KBM-7 (cell line): ENCODE data around the gene LOXL4.

Experiments used
- DNase-seq: peaks from one replicate; pipeline ENCODE4 v3.0.0-alpha.2; 2015
- in situ Hi-C: fragments of 300-500 bp; cut with MboI; formaldehyde crosslinking; loops from 2 replicates; pipeline ENCODE4 v1.14.3; 2020; ENCODE audit warnings: low sequenced_read_pairs, low pct_unique_long_range_greater_than_20kb, mixed read lengths

LOXL4 gene

GRCh38 chr10:98267894-98268693 is at the start of gene LOXL4:
TSS of gene LOXL4 (minus strand) at chr10:98268194. CDS start at chr10:98263019, 5,175 bp downstream.
- in situ Hi-C loops, result no loop called here
- DNase-seq, result peak; percentile 50

- DNase-seq, result no peak
- in situ Hi-C loops, result no loop called here
Observed at GRCh38 chr10:98316661-98317060, 48.7 kb upstream of the LOXL4 start.

- in situ Hi-C loops, result no loop called here
- DNase-seq, result no peak
Observed at GRCh38 chr10:98316170-98316569, 48.2 kb upstream of the LOXL4 start.

- in situ Hi-C loops, result no loop called here
- DNase-seq, result no peak
Observed at GRCh38 chr10:98314532-98315284, 46.7 kb upstream of the LOXL4 start.

GRCh38 chr10:98313598-98313997 is 45.6 kb upstream of the LOXL4 start:
- no peak for DNase-seq
- in situ Hi-C loops, result no loop called here

- DNase-seq, result peak; percentile 9
- in situ Hi-C loops, result no loop called here
Observed at GRCh38 chr10:98312822-98313221, 44.8 kb upstream of the LOXL4 start.

GRCh38 chr10:98312349-98312748 is 44.4 kb upstream of the LOXL4 start:
- in situ Hi-C loops, result no loop called here
- DNase-seq, result no peak

GRCh38 chr10:98310701-98311100 is 42.7 kb upstream of the LOXL4 start:
- in situ Hi-C loops, result no loop called here
- no peak for DNase-seq

GRCh38 chr10:98309366-98310355 is 41.7 kb upstream of the LOXL4 start:
- peak; percentile 69 for DNase-seq
- in situ Hi-C loops, result no loop called here

- no peak for DNase-seq
- in situ Hi-C loops, result no loop called here
Observed at GRCh38 chr10:98308669-98309365, 40.8 kb upstream of the LOXL4 start.

GRCh38 chr10:98307916-98308541 is 40.0 kb upstream of the LOXL4 start:
- no peak for DNase-seq
- in situ Hi-C loops, result no loop called here

- in situ Hi-C loops, result no loop called here
Observed at GRCh38 chr10:98306501-98306900, 38.5 kb upstream of the LOXL4 start.

GRCh38 chr10:98303569-98303968 is 35.6 kb upstream of the LOXL4 start:
- in situ Hi-C loops, result no loop called here
- DNase-seq, result no peak

More at GRCh38 chr10:98306501-98306900, 38.5 kb upstream of the LOXL4 start:
- DNase-seq, result no peak

GRCh38 chr10:98302741-98303365 is 34.9 kb upstream of the LOXL4 start:
- in situ Hi-C loops, result no loop called here
- DNase-seq, result no peak

- DNase-seq, result no peak
- in situ Hi-C loops, result no loop called here
Observed at GRCh38 chr10:98301664-98302319, 33.8 kb upstream of the LOXL4 start.

- in situ Hi-C loops, result no loop called here
- DNase-seq, result no peak
Observed at GRCh38 chr10:98300526-98301229, 32.7 kb upstream of the LOXL4 start.

GRCh38 chr10:98299341-98299740 is 31.3 kb upstream of the LOXL4 start:
- in situ Hi-C loops, result no loop called here
- DNase-seq, result no peak
